ENCODE measurements around the gene TCF25.
"Not testable (repeated sequence)": the region's sequence is repeated elsewhere in the genome, so short reads cannot be mapped to it uniquely, and the experiment has no call there.

The TCF25 gene

GRCh38 chr16:89867918-89868317, 5.5 kb upstream of the TCF25 start:
- no peaks in the 10 kb centered on the region for H3K36me3 ChIP-seq (ENCODE audit: insufficient read depth, low read length)
- no peaks in the 10 kb centered on the region for H3K9me3 ChIP-seq (replicated peaks; ENCODE audit: low read length)
- H3K27me3 ChIP-seq (ENCODE audit: control insufficient read depth, insufficient read depth, low read length): no peaks in the 10 kb centered on the region
- H3K4me2 ChIP-seq (ENCODE audit: low read length): no peak overlapping the region
- no peak overlapping the region for H3K4me3 ChIP-seq (ENCODE audit: low read length)
- H3K9ac ChIP-seq (ENCODE audit: low read depth, low read length): no peak overlapping the region
- peaks cover 22% of the 10 kb centered on the region for H3K4me1 ChIP-seq (ENCODE audit: control insufficient read depth, insufficient read depth, low read length)

GRCh38 chr16:89869911-89870310, 3.5 kb upstream of the TCF25 start:
- Histone ChIP-seq H3K36me3 (ENCODE audit: insufficient read depth, low read length) (peaks cover under 1% of the 10 kb centered on the region), H3K4me3 (ENCODE audit: low read length) (no peak overlapping the region), H3K27me3 (ENCODE audit: control insufficient read depth, insufficient read depth, low read length) (no peaks in the 10 kb centered on the region), H3K4me2 (ENCODE audit: low read length) (no peak overlapping the region), H3K4me1 (ENCODE audit: control insufficient read depth, insufficient read depth, low read length) (peaks cover 15% of the 10 kb centered on the region), H3K9ac (ENCODE audit: low read depth, low read length) (no peak overlapping the region), H3K9me3 (replicated peaks; ENCODE audit: low read length) (no peaks in the 10 kb centered on the region)

DNA sequence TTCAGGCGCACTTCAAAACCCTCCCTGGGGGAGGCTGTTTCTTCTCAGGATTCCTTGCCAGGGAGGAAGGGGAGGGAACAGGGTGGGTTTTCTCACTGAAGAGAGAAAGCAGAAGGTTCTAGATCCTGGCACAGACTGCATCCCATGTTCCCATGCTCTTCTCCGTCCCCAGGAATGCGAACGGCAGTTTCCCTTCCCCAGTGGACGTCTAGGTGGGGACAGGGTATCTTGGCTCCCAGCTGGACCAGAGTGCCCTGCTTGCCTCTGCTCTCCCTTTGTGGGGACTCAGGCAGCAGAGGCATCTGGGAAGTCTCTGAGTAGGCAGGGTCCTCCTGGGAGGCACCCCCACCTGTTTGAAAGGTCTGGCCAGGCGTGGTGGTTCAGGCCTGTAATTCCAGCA, 3.0 kb upstream of the TCF25 start:
- peaks cover 18% of the 10 kb centered on the region for H3K4me1 ChIP-seq (ENCODE audit: control insufficient read depth, insufficient read depth, low read length)
- H3K9ac ChIP-seq (ENCODE audit: low read depth, low read length): no peak overlapping the region
- no peaks in the 10 kb centered on the region for H3K27me3 ChIP-seq (ENCODE audit: control insufficient read depth, insufficient read depth, low read length)
- H3K4me2 ChIP-seq (ENCODE audit: low read length): no peak overlapping the region
- H3K9me3 ChIP-seq (replicated peaks; ENCODE audit: low read length): no peaks in the 10 kb centered on the region
- no peak overlapping the region for H3K4me3 ChIP-seq (ENCODE audit: low read length)
- peaks cover 4% of the 10 kb centered on the region for H3K36me3 ChIP-seq (ENCODE audit: insufficient read depth, low read length)

- Histone ChIP-seq H3K4me2 (ENCODE audit: low read length) (no peak overlapping the region), H3K27me3 (ENCODE audit: control insufficient read depth, insufficient read depth, low read length) (no peaks in the 10 kb centered on the region), H3K4me3 (ENCODE audit: low read length) (no peak overlapping the region), H3K4me1 (ENCODE audit: control insufficient read depth, insufficient read depth, low read length) (peaks cover 23% of the 10 kb centered on the region), H3K9ac (ENCODE audit: low read depth, low read length) (no peak overlapping the region), H3K9me3 (replicated peaks; ENCODE audit: low read length) (no peaks in the 10 kb centered on the region), H3K36me3 (ENCODE audit: insufficient read depth, low read length) (peaks cover 11% of the 10 kb centered on the region)
Observed at GRCh38 chr16:89871895-89872294, 1.5 kb upstream of the TCF25 start.

DNA sequence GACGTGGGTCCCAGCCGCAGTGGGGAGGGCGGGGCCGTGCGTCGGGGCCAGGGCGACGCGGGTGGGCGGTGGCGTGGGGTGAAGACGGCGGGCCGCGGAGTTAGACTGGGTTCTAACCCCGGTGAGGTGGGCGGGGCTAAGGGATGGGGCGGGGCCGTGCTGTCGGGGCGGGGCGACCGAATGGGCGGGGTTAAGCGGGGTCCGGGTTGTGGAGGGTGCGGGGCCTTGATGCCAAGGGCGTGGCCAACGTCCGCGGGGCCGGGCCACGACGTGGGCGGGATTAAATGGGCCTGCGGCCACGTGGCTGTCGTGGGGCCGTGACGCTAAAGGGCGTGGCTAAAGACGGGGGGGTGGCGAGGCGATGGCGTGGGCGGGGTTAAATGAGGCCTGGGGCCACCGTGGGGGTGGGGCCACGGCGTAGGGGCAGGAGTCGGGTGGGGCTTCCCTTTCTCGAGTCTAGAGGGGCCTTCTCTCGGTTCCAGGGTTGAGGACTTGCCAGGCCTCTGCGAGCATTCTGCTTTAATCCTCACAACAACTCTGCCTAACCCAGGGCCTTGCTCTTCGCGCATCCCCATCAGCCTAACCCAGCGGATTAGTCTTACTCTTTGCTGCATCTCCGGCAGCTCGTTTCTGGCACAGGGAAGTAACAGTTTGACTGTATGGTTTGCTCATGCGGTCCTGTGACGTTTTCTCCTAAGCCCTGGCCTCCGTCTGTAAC, 739 bp downstream of the TCF25 start:
- H3K9ac ChIP-seq (ENCODE audit: low read depth, low read length): peak overlapping the region; percentile 100
- H3K4me2 ChIP-seq (ENCODE audit: low read length): peak overlapping the region; percentile 99
- no peaks in the 10 kb centered on the region for H3K27me3 ChIP-seq (ENCODE audit: control insufficient read depth, insufficient read depth, low read length)
- H3K4me3 ChIP-seq (ENCODE audit: low read length): peak overlapping the region; percentile 100
- peaks cover 23% of the 10 kb centered on the region for H3K4me1 ChIP-seq (ENCODE audit: control insufficient read depth, insufficient read depth, low read length)
- peaks cover 22% of the 10 kb centered on the region for H3K36me3 ChIP-seq (ENCODE audit: insufficient read depth, low read length)
- H3K9me3 ChIP-seq (replicated peaks; ENCODE audit: low read length): no peaks in the 10 kb centered on the region

DNA sequence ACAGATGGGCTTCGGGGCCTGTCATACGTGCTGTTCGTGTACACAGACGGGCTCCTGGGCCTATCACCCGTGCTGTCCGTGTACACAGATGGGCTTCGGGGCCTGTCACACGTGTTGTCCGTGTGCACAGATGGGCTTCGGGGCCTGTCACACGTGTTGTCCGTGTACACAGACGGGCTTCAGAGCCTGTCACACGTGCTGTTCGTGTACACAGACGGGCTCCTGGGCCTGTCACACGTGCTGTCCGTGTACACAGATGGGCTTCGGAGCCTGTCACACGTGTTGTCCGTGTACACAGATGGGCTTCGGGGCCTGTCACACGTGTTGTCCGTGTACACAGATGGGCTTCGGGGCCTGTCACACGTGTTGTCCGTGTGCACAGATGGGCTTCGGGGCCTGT, 5.7 kb downstream of the TCF25 start:
- Histone ChIP-seq H3K4me1 (ENCODE audit: control insufficient read depth, insufficient read depth, low read length) (peaks cover 13% of the 10 kb centered on the region), H3K36me3 (ENCODE audit: insufficient read depth, low read length) (peaks cover 53% of the 10 kb centered on the region)
- not testable (repeated sequence) for H3K9me3 ChIP-seq (replicated peaks; ENCODE audit: low read length); H3K27me3 ChIP-seq (ENCODE audit: control insufficient read depth, insufficient read depth, low read length); H3K4me2 ChIP-seq (ENCODE audit: low read length); H3K9ac ChIP-seq (ENCODE audit: low read depth, low read length); H3K4me3 ChIP-seq (ENCODE audit: low read length)

- no peaks in the 10 kb centered on the region for H3K27me3 ChIP-seq (ENCODE audit: control insufficient read depth, insufficient read depth, low read length)
- H3K36me3 ChIP-seq (ENCODE audit: insufficient read depth, low read length): peaks cover 60% of the 10 kb centered on the region
- no peaks in the 10 kb centered on the region for H3K9me3 ChIP-seq (replicated peaks; ENCODE audit: low read length)
- H3K4me3 ChIP-seq (ENCODE audit: low read length): no peak overlapping the region
- H3K4me2 ChIP-seq (ENCODE audit: low read length): no peak overlapping the region
- peaks cover 5% of the 10 kb centered on the region for H3K4me1 ChIP-seq (ENCODE audit: control insufficient read depth, insufficient read depth, low read length)
- no peak overlapping the region for H3K9ac ChIP-seq (ENCODE audit: low read depth, low read length)
Observed at GRCh38 chr16:89880477-89881367, 7.3 kb downstream of the TCF25 start.

DNA sequence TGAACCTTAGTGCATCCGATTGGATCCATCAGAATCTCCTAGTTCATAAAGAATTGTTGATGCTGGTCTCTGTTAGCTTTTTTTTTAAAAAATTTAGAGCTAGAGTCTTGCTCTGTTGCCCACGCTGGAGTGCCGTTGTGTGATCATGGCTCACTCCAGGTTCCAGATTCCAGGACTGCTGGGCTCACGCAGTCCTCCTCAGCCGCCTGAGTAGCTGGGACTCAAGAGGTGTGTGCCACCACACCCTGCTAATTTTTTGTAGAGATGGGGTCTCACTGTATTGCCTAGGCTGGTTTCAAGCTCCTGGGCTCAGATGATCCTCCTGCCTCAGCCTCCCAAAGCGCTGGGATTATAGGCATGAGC, 8.0 kb downstream of the TCF25 start:
- Histone ChIP-seq H3K4me3 (ENCODE audit: low read length) (no peak overlapping the region), H3K27me3 (ENCODE audit: control insufficient read depth, insufficient read depth, low read length) (no peaks in the 10 kb centered on the region), H3K36me3 (ENCODE audit: insufficient read depth, low read length) (peaks cover 55% of the 10 kb centered on the region), H3K9me3 (replicated peaks; ENCODE audit: low read length) (no peaks in the 10 kb centered on the region), H3K9ac (ENCODE audit: low read depth, low read length) (no peak overlapping the region), H3K4me2 (ENCODE audit: low read length) (no peak overlapping the region), H3K4me1 (ENCODE audit: control insufficient read depth, insufficient read depth, low read length) (no peaks in the 10 kb centered on the region)

GRCh38 chr16:89883346-89884040, 10.1 kb downstream of the TCF25 start:
- Histone ChIP-seq H3K4me2 (ENCODE audit: low read length) (no peak overlapping the region), H3K36me3 (ENCODE audit: insufficient read depth, low read length) (peaks cover 65% of the 10 kb centered on the region), H3K9ac (ENCODE audit: low read depth, low read length) (no peak overlapping the region), H3K4me3 (ENCODE audit: low read length) (no peak overlapping the region), H3K9me3 (replicated peaks; ENCODE audit: low read length) (no peaks in the 10 kb centered on the region), H3K27me3 (ENCODE audit: control insufficient read depth, insufficient read depth, low read length) (no peaks in the 10 kb centered on the region), H3K4me1 (ENCODE audit: control insufficient read depth, insufficient read depth, low read length) (no peaks in the 10 kb centered on the region)

GRCh38 chr16:89884041-89884421, 10.6 kb downstream of the TCF25 start:
- Histone ChIP-seq H3K36me3 (ENCODE audit: insufficient read depth, low read length) (peaks cover 62% of the 10 kb centered on the region), H3K9me3 (replicated peaks; ENCODE audit: low read length) (no peaks in the 10 kb centered on the region), H3K9ac (ENCODE audit: low read depth, low read length) (no peak overlapping the region)

DNA sequence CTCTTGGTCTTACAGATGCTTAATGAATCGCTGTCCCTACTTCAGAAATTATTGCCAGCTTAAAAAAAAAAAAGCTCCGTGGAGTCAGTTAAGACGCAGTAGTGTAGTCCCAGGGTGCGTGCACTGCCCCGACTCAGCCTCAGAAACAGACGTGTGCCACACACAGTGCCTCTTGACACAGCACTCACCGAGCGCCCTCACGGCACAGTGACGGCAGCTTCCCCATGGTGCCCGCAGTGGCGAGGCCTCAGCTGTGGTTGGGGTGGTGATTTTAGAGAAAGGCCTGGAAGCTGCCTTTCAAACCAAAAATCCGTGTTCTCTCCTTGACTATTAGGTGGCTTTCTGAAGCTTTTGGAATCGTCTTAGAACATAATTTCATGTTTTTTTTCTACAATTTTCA, 13.9 kb downstream of the TCF25 start:
- Histone ChIP-seq H3K4me3 (ENCODE audit: low read length) (no peak overlapping the region), H3K36me3 (ENCODE audit: insufficient read depth, low read length) (peaks cover 73% of the 10 kb centered on the region), H3K4me1 (ENCODE audit: control insufficient read depth, insufficient read depth, low read length) (no peaks in the 10 kb centered on the region), H3K4me2 (ENCODE audit: low read length) (no peak overlapping the region), H3K9ac (ENCODE audit: low read depth, low read length) (no peak overlapping the region), H3K27me3 (ENCODE audit: control insufficient read depth, insufficient read depth, low read length) (no peaks in the 10 kb centered on the region), H3K9me3 (replicated peaks; ENCODE audit: low read length) (no peaks in the 10 kb centered on the region)

More at GRCh38 chr16:89884041-89884421, 10.6 kb downstream of the TCF25 start:
- Histone ChIP-seq H3K4me2 (ENCODE audit: low read length) (no peak overlapping the region), H3K27me3 (ENCODE audit: control insufficient read depth, insufficient read depth, low read length) (no peaks in the 10 kb centered on the region), H3K4me1 (ENCODE audit: control insufficient read depth, insufficient read depth, low read length) (no peaks in the 10 kb centered on the region), H3K4me3 (ENCODE audit: low read length) (no peak overlapping the region)

Data from skeletal muscle satellite cell (primary cell).